T-helper 2 cell treated with Interferon-gamma antibody and Interleukin-4, amounts not matched to agents 5 μg/mL and 100 μg/mL, for 36 hours (primary cell): ENCODE data around the gene PDIK1L.
A peak's percentile ranks its signal among the peaks of the same experiment; 100 is the strongest.

Experiments used
- DNase-seq: peaks from one replicate; pipeline ENCODE4 v3.0.0; 2021; ENCODE audit warnings: low spot score
- H3K27ac Mint-ChIP-seq: one replicate; pipeline ENCODE4 v1.8.0; 2021; ENCODE audit warnings: mild to moderate bottlenecking, mixed read lengths
- H3K27me3 Mint-ChIP-seq: one replicate; pipeline ENCODE4 v1.8.0; 2021; ENCODE audit warnings: low read depth, mixed read lengths
- H3K36me3 Mint-ChIP-seq: one replicate; pipeline ENCODE4 v1.8.0; 2021; ENCODE audit warnings: low read depth, mixed read lengths
- H3K4me1 Mint-ChIP-seq: one replicate; pipeline ENCODE4 v1.8.0; 2021; ENCODE audit warnings: low read depth, mixed read lengths
- H3K4me3 Mint-ChIP-seq: one replicate; pipeline ENCODE4 v1.8.0; 2022; ENCODE audit warnings: mild to moderate bottlenecking, moderate library complexity, mixed read lengths
- H3K9me3 Mint-ChIP-seq: one replicate; pipeline ENCODE4 v1.8.0; 2021; ENCODE audit warnings: mixed read lengths

Gene PDIK1L

GRCh38 chr1:26111530-26112406 is at the start of gene PDIK1L:
Gene PDIK1L, plus strand, starts transcription at chr1:26111824. Its CDS starts 2,485 bp downstream, at chr1:26114309.
- DNase-seq, result peak; percentile 92
- H3K4me3 Mint-ChIP-seq, result peak within 1 kb of the TSS; percentile 97
- no peaks in the 10 kb centered on the region for H3K27me3 Mint-ChIP-seq
- peaks cover 25% of the 10 kb centered on the region for H3K36me3 Mint-ChIP-seq
- no peaks in the 10 kb centered on the region for H3K9me3 Mint-ChIP-seq
- peak within 1 kb of the TSS; percentile 94 for H3K27ac Mint-ChIP-seq
- peaks cover 30% of the 10 kb centered on the region for H3K4me1 Mint-ChIP-seq

DNA sequence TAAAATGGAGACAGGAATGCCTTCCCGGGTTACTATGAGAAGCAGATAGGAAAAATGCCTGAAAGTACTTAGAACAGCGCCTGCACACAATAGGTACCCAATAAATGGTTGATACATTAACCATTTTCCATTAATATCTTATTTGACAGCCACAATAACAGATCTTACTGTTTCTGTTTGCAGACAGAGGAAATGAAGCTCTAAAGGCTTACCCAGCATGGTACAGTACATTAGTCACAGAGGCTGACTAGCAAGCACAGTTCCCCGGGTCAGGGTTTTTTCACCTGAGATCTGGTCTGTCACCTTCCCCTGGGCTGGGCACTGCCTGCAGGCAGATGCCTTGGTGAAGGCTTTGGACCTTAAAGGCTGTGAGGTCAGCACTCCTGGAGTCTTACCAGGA is 47.1 kb upstream of the PDIK1L start:
- peaks cover 40% of the 10 kb centered on the region for H3K27me3 Mint-ChIP-seq
- no peak overlapping the region for H3K4me3 Mint-ChIP-seq
- no peaks in the 10 kb centered on the region for H3K36me3 Mint-ChIP-seq
- H3K4me1 Mint-ChIP-seq, result no peaks in the 10 kb centered on the region
- H3K9me3 Mint-ChIP-seq, result no peaks in the 10 kb centered on the region
- H3K27ac Mint-ChIP-seq, result no peak overlapping the region
- DNase-seq, result no peak

- H3K9me3 Mint-ChIP-seq, result no peaks in the 10 kb centered on the region
- no peaks in the 10 kb centered on the region for H3K36me3 Mint-ChIP-seq
- H3K27ac Mint-ChIP-seq, result no peak overlapping the region
- H3K27me3 Mint-ChIP-seq, result peaks cover 38% of the 10 kb centered on the region
- no peak overlapping the region for H3K4me3 Mint-ChIP-seq
- no peaks in the 10 kb centered on the region for H3K4me1 Mint-ChIP-seq
- no peak for DNase-seq
Observed at GRCh38 chr1:26066160-26066559, 45.5 kb upstream of the PDIK1L start.

DNA sequence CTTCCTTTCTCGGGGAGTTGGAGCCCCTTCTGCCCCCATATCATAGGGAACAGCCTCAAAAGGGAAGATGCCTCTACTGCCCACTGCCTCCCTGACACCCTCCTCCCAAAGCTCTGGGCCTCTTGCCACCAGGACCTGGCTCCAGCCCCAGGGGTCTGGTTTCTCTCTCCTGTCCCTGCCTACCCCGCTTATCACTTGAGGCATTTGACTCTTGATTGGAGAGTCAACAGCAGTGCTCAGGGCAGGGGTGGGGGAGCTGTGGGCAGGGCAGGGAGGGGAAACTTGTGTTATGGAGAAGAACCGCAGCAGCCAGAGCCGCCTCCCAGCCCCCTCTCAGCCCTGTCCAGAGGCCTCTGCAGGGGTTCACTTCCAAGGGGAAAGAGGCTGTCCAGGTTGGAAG is 44.8 kb upstream of the PDIK1L start:
- Mint-ChIP-seq H3K27me3 (peaks cover 39% of the 10 kb centered on the region), H3K9me3 (no peaks in the 10 kb centered on the region), H3K4me1 (no peaks in the 10 kb centered on the region), H3K36me3 (no peaks in the 10 kb centered on the region), H3K4me3 (no peak overlapping the region), H3K27ac (no peak overlapping the region)
- no peak for DNase-seq

- no peaks in the 10 kb centered on the region for H3K9me3 Mint-ChIP-seq
- H3K27me3 Mint-ChIP-seq, result peaks cover 42% of the 10 kb centered on the region
- no peaks in the 10 kb centered on the region for H3K4me1 Mint-ChIP-seq
- DNase-seq, result no peak
- no peaks in the 10 kb centered on the region for H3K36me3 Mint-ChIP-seq
- no peak within 1 kb of the TSS for H3K4me3 Mint-ChIP-seq
- no peak within 1 kb of the TSS for H3K27ac Mint-ChIP-seq
Observed at GRCh38 chr1:26067432-26067911, 44.2 kb upstream of the PDIK1L start, which contains the start of gene TRIM63. Gene TRIM63, minus strand, starts transcription at chr1:26067630. Its CDS starts 136 bp downstream, at chr1:26067494.

DNA sequence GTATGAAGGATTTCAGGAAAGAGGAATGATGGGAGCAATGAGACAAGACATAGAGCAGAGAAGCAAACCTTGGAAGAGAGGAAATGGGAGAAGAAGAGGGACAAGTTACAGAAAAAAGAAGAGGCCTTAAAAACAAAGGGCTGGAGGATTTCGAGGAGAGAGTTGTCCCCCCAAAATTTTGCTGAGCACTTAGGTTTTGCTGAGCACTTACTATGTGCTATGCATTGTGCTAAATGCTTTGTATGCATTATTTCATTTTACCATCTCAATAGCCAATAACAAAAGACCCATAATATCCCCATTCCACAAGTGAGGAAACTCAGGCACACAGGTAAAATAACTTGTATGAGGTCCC is 41.7 kb upstream of the PDIK1L start:
- no peak for DNase-seq
- H3K4me1 Mint-ChIP-seq, result peaks cover 2% of the 10 kb centered on the region
- H3K27me3 Mint-ChIP-seq, result peaks cover 46% of the 10 kb centered on the region

DNA sequence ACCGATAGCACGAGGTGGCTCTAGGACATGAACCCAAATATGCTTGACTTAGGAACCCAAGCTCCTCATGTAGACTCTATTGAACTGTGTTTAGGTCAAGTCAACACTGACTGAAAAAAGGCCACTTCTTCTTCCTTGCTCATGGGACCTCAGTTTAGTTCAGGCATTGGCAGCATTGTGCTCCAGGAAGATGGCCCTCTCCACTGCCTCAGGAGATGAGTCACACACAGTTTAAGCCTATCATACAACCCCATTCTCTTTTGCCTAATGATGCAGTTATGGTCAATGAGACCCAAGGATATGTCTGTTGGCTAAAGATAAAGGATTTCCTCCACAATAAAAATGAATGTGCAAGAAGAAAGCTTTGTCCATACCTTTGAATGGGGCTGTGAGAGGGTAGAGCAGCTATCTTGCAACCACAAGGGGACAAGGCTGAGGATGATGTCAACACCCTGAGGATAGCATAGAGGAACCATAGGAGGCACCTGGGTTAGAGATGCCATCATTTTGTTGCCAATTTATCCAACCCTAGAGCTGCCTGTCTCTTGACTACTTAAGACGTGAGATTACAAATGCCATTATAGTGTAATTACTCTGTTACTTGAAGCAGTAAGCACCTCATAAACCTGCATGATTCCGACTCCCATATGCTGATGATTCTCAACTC is 41.2 kb upstream of the PDIK1L start:
- Mint-ChIP-seq H3K27ac (no peak overlapping the region), H3K36me3 (no peaks in the 10 kb centered on the region), H3K4me1 (peaks cover 5% of the 10 kb centered on the region), H3K27me3 (peaks cover 48% of the 10 kb centered on the region), H3K9me3 (no peaks in the 10 kb centered on the region), H3K4me3 (no peak overlapping the region)
- DNase-seq, result no peak

More for the DNA sequence above, 41.7 kb upstream of the PDIK1L start:
- no peaks in the 10 kb centered on the region for H3K36me3 Mint-ChIP-seq
- no peaks in the 10 kb centered on the region for H3K9me3 Mint-ChIP-seq
- H3K4me3 Mint-ChIP-seq, result no peak overlapping the region
- H3K27ac Mint-ChIP-seq, result no peak overlapping the region

DNA sequence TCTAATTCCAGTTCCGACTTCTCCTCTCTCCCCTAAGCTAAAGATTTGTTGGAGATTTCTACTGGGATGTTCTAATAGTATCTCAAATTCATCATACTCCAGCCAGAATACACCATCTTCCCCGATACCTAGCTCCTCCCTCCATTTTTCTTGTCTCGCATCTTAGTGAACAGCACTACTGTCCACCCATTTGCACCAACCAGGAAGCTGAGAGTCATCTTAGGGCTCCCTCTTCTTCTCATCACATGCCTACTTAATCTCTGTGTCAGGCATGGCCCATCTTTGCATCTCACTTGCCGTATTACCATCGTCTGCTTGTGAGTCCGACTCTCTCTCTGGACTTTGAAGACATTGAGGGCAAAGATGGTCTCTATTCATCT is 40.7 kb upstream of the PDIK1L start:
- Mint-ChIP-seq H3K36me3 (no peaks in the 10 kb centered on the region), H3K4me1 (peaks cover 10% of the 10 kb centered on the region), H3K4me3 (no peak overlapping the region), H3K27me3 (peaks cover 51% of the 10 kb centered on the region), H3K9me3 (no peaks in the 10 kb centered on the region), H3K27ac (no peak overlapping the region)
- no peak for DNase-seq

- Mint-ChIP-seq H3K27me3 (peaks cover 53% of the 10 kb centered on the region), H3K27ac (no peak overlapping the region), H3K4me3 (no peak overlapping the region), H3K4me1 (peaks cover 15% of the 10 kb centered on the region), H3K9me3 (no peaks in the 10 kb centered on the region), H3K36me3 (no peaks in the 10 kb centered on the region)
- no peak for DNase-seq
Observed at GRCh38 chr1:26072305-26072704, 39.3 kb upstream of the PDIK1L start.

DNA sequence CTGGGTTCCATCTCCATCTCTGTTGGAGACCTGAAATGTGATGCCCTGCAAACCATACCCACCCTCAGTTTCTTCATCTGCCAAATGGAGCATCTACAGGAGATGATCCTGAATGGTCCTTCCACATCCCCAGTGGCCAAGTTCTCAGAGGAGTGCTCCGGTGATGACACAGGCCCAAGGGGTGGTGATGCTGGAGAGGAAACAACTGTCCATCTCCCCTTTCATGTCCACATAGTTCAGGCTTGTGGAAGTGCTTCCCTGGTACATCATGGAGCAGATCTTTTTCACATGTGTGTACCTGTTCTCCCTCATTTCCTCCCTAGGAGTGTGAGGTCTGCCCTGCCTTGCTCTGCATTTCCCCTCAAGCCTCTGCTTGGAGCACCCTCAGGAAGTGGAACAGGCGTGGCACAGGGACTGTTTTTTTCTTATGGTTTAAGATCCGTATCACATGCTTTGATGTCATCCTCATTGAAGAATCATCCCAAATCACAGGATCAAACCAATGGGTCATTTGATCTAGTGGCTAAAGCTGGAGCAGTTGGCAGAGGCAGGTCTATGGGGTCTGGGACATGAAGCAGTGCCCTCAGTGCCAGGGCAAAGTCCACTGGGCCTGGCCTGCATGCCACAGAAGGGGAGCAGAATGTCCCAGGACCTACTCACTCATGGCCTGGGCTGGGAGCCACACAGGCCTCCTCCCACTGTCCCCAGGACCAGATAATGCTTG is 36.0 kb upstream of the PDIK1L start:
- no peak for DNase-seq
- H3K4me1 Mint-ChIP-seq, result peaks cover 15% of the 10 kb centered on the region
- no peaks in the 10 kb centered on the region for H3K9me3 Mint-ChIP-seq
- H3K4me3 Mint-ChIP-seq, result peak overlapping the region; percentile 10
- H3K27me3 Mint-ChIP-seq, result peaks cover 53% of the 10 kb centered on the region
- H3K36me3 Mint-ChIP-seq, result no peaks in the 10 kb centered on the region
- no peak overlapping the region for H3K27ac Mint-ChIP-seq

DNA sequence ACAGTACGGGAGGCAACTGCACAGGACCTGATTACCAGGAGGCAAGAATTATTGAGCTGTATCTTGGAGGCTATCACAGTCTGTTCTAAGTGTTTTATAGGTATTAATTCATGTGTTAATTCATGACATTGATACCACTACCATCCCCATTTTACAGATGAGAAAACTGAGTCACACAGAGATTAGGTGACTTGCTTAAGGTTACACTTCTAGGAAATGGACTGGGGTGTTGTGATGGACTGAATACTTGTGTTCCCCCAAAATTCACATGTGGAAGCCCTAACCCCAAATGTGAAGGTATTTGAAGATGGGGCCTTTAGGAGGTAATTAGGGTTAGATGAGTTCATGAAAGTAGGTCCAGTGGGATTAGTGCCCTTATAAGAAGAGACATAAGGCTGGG is 34.1 kb upstream of the PDIK1L start:
- H3K4me1 Mint-ChIP-seq, result peaks cover 15% of the 10 kb centered on the region
- no peaks in the 10 kb centered on the region for H3K36me3 Mint-ChIP-seq
- H3K27me3 Mint-ChIP-seq, result peaks cover 42% of the 10 kb centered on the region
- no peak overlapping the region for H3K27ac Mint-ChIP-seq
- H3K4me3 Mint-ChIP-seq, result no peak overlapping the region
- H3K9me3 Mint-ChIP-seq, result no peaks in the 10 kb centered on the region
- no peak for DNase-seq

- Mint-ChIP-seq H3K9me3 (no peaks in the 10 kb centered on the region), H3K4me3 (no peak overlapping the region), H3K36me3 (no peaks in the 10 kb centered on the region), H3K27me3 (peaks cover 37% of the 10 kb centered on the region), H3K4me1 (peaks cover 15% of the 10 kb centered on the region), H3K27ac (no peak overlapping the region)
- no peak for DNase-seq
Observed at GRCh38 chr1:26078286-26079177, 33.1 kb upstream of the PDIK1L start.

GRCh38 chr1:26079178-26079563 is 32.5 kb upstream of the PDIK1L start:
- DNase-seq, result no peak
- Mint-ChIP-seq H3K4me1 (peaks cover 15% of the 10 kb centered on the region), H3K4me3 (no peak overlapping the region), H3K36me3 (no peaks in the 10 kb centered on the region), H3K27ac (no peak overlapping the region), H3K9me3 (no peaks in the 10 kb centered on the region), H3K27me3 (peaks cover 40% of the 10 kb centered on the region)
